Body of pancreas (tissue), 4 donors: ENCODE data around the gene MRPL4. TPM values are rescaled to one million over a fixed set of nuclear protein-coding genes. Genes with fewer than 3 reads are reported as not detected.
A peak's percentile ranks its signal among the peaks of the same experiment; 100 is the strongest.

Source experiments
- ATAC-seq: fragments of 150-250 bp; one replicate; pipeline ENCODE4 v1.9.1; 2016
- DNase-seq, 4 donors: peaks; one replicate each; pipeline ENCODE4 v3.0.0-alpha.2; 2019
- H3K27ac ChIP-seq, 4 donors: fragments of 200-600 bp; sonication (generic); 1 replicate in 3 of 4; 2 replicates in 1 of 4; pipeline versions ENCODE4 v1.5.1 to v1.6.1; 2016 to 2019; ENCODE audit warnings: mild to moderate bottlenecking in 1 of 4, mixed read lengths in 1 of 4, moderate library complexity in 1 of 4
- H3K27me3 ChIP-seq, 2 donors: fragments of 200-600 bp; sonication (generic); one replicate each; pipeline ENCODE4 v1.6.0; 2016; ENCODE audit warnings: mild to moderate bottlenecking in 1 of 2
- H3K36me3 ChIP-seq, 2 donors: fragments of 200-600 bp; sonication (generic); replicated peaks in 1 of 2; 2 replicates each; pipeline ENCODE4 v1.5.1; 2016; ENCODE audit warnings: low read depth in 2 of 2; ENCODE audit not compliant: insufficient read depth in 1 of 2
- H3K4me1 ChIP-seq: fragments of 200-600 bp; sonication (generic); one replicate; pipeline ENCODE4 v1.6.0; 2016
- H3K4me3 ChIP-seq, 2 donors: fragments of 200-600 bp; sonication (generic); 1 replicate in 1 of 2; 2 replicates in 1 of 2; pipeline ENCODE4 v1.5.1; 2016 to 2019
- H3K9me3 ChIP-seq, 3 donors: fragments of 200-600 bp; sonication (generic); 1 replicate in 2 of 3; 2 replicates in 1 of 3; pipeline ENCODE4 v1.5.1; 2016
- POLR2A ChIP-seq, 3 donors: fragments of 450-650 bp; IDR thresholded peaks; one replicate each; pipeline ENCODE4 v1.6.1; 2016; ENCODE audit warnings: antibody characterized with exemption in 3 of 3, mild to moderate bottlenecking in 2 of 3
- WGBS, 2 donors: methylation state at CpG; one replicate each; pipeline ENCODE4 v1.1.5; 2017; 5-methylcytosine and 5-hydroxymethylcytosine counted together
- intact Hi-C: fragments of 100-400 bp; cut with DNase I; formaldehyde crosslinking; loops from one replicate; pipeline ENCODE4 v1.15.1; 2023
- total RNA-seq, 2 donors: library from RNA; depleted of rRNA; stranded (reverse); fragments of >200 nt; gene quantifications; one replicate each; pipeline ENCODE4 v1.1.0, GENCODE V29; 2016
- TF ChIP-seq, protein P1 (sequence below), 7 experiments: fragments of 450-650 bp in 4 of 7; fragments of 200-600 bp in 3 of 7; sonication (generic) in 3 of 7; IDR thresholded peaks; one replicate each; pipeline ENCODE4 v1.5.1; 2016 to 2019; ENCODE audit warnings: antibody characterized with exemption in 7 of 7

MRPL4 gene
- total RNA-seq, 2 donors from 2014 or later = 17.9 to 18.1 TPM

DNA sequence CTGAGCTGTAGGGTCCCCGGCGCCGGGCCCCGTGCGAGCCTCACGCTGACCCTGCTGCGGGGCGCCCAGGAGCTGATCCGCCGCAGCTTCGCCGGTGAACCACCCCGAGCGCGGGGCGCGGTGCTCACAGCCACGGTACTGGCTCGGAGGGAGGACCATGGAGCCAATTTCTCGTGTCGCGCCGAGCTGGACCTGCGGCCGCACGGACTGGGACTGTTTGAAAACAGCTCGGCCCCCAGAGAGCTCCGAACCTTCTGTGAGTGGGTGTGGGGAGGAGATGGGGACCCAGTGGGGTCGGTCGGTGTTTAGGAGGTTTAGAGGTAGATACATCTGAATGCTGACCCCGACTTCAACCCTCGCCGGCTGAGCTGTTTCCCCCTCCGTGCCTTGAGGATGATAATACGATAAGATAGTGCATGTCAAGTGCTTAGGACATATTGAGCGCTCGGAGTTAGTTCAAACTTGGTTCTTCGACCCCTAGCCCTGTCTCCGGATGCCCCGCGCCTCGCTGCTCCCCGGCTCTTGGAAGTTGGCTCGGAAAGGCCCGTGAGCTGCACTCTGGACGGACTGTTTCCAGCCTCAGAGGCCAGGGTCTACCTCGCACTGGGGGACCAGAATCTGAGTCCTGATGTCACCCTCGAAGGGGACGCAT lies 39.7 kb downstream of the MRPL4 start:
- no peaks in the 10 kb centered on the region for H3K36me3 ChIP-seq
- no peak overlapping the region for H3K27ac ChIP-seq
- DNase-seq (no peak), ATAC-seq (peak; percentile 13)
- no peak overlapping the region for H3K4me3 ChIP-seq
- H3K4me1 ChIP-seq = peaks cover 73% of the 10 kb centered on the region
- H3K9me3 ChIP-seq = no peaks in the 10 kb centered on the region
- TF ChIP-seq POLR2A (IDR thresholded peaks at IDR 0.05) = no peak
- TF ChIP-seq, protein P1, sequence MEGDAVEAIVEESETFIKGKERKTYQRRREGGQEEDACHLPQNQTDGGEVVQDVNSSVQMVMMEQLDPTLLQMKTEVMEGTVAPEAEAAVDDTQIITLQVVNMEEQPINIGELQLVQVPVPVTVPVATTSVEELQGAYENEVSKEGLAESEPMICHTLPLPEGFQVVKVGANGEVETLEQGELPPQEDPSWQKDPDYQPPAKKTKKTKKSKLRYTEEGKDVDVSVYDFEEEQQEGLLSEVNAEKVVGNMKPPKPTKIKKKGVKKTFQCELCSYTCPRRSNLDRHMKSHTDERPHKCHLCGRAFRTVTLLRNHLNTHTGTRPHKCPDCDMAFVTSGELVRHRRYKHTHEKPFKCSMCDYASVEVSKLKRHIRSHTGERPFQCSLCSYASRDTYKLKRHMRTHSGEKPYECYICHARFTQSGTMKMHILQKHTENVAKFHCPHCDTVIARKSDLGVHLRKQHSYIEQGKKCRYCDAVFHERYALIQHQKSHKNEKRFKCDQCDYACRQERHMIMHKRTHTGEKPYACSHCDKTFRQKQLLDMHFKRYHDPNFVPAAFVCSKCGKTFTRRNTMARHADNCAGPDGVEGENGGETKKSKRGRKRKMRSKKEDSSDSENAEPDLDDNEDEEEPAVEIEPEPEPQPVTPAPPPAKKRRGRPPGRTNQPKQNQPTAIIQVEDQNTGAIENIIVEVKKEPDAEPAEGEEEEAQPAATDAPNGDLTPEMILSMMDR (IDR thresholded peaks at IDR 0.05) = no peak
- intact Hi-C loops = no loop called here
- 0 to 1% methylated on average over 25 to 49 of the region's 49 CpGs for WGBS, 2 donors
- peaks cover 0 to 79% of the 10 kb centered on the region in 2 donors for H3K27me3 ChIP-seq

DNA sequence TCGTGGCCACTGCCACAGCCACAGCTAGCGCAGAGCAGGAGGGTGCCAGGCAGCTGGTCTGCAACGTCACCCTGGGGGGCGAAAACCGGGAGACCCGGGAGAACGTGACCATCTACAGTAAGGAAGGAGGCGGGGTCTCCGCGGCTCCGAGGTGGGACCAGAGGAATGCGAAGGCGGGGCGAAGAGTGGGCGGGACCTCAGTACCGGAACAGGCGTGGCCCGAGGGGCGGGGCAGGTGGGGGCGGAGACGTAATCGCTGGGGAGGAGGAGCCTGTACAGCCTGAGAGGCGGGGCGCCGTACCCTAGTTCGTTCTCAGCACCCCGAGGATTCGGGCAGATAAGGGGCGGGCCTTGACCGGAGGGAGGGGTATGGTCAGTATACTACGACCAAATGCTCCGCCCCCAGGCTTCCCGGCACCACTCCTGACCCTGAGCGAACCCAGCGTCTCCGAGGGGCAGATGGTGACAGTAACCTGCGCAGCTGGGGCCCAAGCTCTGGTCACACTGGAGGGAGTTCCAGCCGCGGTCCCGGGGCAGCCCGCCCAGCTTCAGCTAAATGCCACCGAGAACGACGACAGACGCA lies 40.3 kb downstream of the MRPL4 start:
- peak; percentile 70 to 82 (median 76) for DNase-seq
- Histone ChIP-seq H3K9me3 (no peaks in the 10 kb centered on the region), H3K27me3 (peaks cover 0 to 81% of the 10 kb centered on the region in 2 donors), H3K27ac (no peak overlapping the region), H3K4me3 (no peak overlapping the region), H3K4me1 (peaks cover 66% of the 10 kb centered on the region), H3K36me3 (no peaks in the 10 kb centered on the region)
- 0 to 2% methylated on average over 14 to 45 of the region's 45 CpGs for WGBS, 2 donors
- ATAC-seq = peak; percentile 69
- intact Hi-C loops = no loop called here
- TF ChIP-seq POLR2A (IDR thresholded peaks at IDR 0.05) = no peak
- TF ChIP-seq, protein P1 (IDR thresholded peaks at IDR 0.05) = no peak

DNA sequence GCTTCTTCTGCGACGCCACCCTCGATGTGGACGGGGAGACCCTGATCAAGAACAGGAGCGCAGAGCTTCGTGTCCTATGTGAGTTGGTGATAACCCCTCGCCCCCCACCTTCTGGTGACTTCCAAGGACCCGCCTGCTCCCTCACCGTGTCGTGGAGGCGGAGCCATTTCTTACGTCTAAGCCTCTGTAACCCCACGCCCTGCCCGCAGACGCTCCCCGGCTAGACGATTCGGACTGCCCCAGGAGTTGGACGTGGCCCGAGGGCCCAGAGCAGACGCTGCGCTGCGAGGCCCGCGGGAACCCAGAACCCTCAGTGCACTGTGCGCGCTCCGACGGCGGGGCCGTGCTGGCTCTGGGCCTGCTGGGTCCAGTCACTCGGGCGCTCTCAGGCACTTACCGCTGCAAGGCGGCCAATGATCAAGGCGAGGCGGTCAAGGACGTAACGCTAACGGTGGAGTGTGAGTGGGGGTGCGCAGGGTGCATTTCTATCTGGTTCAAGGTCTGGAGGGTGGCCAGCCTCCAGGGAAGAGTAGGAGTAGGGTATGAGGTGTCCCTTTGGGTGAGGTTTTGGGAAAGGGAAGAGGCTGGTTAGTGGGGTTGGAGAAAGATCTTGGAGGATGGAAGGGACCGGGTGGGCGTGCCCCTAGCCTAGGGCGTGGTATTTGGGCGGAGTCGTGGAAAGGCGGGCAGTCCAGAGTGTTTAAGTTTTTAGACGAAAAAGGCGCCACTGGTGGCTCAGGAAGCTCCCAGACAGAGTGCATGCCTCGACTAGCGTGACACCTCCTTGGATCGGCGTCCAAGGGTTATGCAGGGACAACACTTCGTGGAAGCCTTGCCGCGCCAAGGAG lies 41.0 kb downstream of the MRPL4 start:
- H3K4me1 ChIP-seq = peaks cover 61% of the 10 kb centered on the region
- no peak overlapping the region for H3K4me3 ChIP-seq
- ATAC-seq = no peak
- 9 to 12% methylated on average over 27 to 56 of the region's 56 CpGs for WGBS, 2 donors
- TF ChIP-seq POLR2A (IDR thresholded peaks at IDR 0.05) = no peak
- TF ChIP-seq, protein P1 (IDR thresholded peaks at IDR 0.05) = no peak
- H3K36me3 ChIP-seq = no peaks in the 10 kb centered on the region
- no peak for DNase-seq
- H3K27ac ChIP-seq = no peak overlapping the region
- peaks cover 0 to 81% of the 10 kb centered on the region in 2 donors for H3K27me3 ChIP-seq
- no peaks in the 10 kb centered on the region for H3K9me3 ChIP-seq
- intact Hi-C loops = no loop called here

DNA sequence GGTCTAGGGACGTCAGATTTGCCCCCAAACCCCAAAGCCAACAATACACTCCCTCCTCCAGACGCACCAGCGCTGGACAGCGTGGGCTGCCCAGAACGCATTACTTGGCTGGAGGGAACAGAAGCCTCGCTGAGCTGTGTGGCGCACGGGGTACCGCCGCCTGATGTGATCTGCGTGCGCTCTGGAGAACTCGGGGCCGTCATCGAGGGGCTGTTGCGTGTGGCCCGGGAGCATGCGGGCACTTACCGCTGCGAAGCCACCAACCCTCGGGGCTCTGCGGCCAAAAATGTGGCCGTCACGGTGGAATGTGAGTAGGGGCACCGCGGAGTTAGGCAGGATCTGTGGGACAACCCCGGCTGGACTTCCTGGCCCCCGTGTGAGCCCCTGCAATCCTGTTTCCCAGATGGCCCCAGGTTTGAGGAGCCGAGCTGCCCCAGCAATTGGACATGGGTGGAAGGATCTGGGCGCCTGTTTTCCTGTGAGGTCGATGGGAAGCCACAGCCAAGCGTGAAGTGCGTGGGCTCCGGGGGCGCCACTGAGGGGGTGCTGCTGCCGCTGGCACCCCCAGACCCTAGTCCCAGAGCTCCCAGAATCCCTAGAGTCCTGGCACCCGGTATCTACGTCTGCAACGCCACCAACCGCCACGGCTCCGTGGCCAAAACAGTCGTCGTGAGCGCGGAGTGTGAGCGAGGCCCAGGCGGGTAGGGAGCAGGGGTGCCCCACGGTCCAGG lies 41.8 kb downstream of the MRPL4 start:
- ATAC-seq = no peak
- 16% methylated on average over 49 of the region's 49 CpGs; no CpG with 5 or more reads in 1 of the 2 donors for WGBS, 2 donors
- intact Hi-C loops = no loop called here
- peaks cover 0 to 75% of the 10 kb centered on the region in 2 donors for H3K27me3 ChIP-seq
- no peak for DNase-seq
- TF ChIP-seq, protein P1 (IDR thresholded peaks at IDR 0.05) = no peak
- TF ChIP-seq POLR2A (IDR thresholded peaks at IDR 0.05) = no peak
- no peak overlapping the region for H3K27ac ChIP-seq
- no peak overlapping the region for H3K4me3 ChIP-seq
- H3K36me3 ChIP-seq = no peaks in the 10 kb centered on the region
- H3K9me3 ChIP-seq = no peaks in the 10 kb centered on the region
- peaks cover 57% of the 10 kb centered on the region for H3K4me1 ChIP-seq
